HG02852 (cell line): Measurements from ENCODE around the gene TMEM147.
"Not testable (repeated sequence)": the region's sequence is repeated elsewhere in the genome, so short reads cannot be mapped to it uniquely, and the experiment has no call there.

Experiments used
- ATAC-seq: cut with Tn5 transposase; IDR thresholded peaks from one replicate; pipeline ENCODE4 v1.9.1; 2021; ENCODE audit warnings: mild to moderate bottlenecking, moderate library complexity; ENCODE audit not compliant: unreplicated experiment

TMEM147 gene

DNA sequence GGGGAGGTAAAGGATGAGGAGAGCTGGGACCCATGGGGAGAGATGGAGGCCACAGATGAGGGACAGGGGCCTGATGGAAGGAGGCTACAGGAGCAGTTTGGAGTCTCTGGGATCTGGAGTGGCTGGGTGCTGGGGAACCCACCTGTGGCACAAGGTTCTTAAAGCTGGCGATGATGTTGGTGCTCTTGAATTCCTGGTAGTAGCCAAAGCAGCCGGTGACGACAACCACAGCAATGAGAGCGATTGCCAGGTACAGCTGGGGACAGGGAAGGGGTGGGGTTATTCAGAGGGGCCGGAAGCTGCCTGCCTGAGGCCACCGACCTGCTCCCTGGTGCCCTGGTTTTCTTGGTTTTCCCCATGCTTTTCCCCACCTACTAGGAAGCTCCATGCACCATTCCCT is 15.3 kb downstream of the TMEM147 start:
- ATAC-seq: no peak

- ATAC-seq: no peak
Measured at GRCh38 chr19:35561436-35561835, 16.0 kb downstream of the TMEM147 start.

- no peak for ATAC-seq
Measured at GRCh38 chr19:35562336-35562735, 16.9 kb downstream of the TMEM147 start.

DNA sequence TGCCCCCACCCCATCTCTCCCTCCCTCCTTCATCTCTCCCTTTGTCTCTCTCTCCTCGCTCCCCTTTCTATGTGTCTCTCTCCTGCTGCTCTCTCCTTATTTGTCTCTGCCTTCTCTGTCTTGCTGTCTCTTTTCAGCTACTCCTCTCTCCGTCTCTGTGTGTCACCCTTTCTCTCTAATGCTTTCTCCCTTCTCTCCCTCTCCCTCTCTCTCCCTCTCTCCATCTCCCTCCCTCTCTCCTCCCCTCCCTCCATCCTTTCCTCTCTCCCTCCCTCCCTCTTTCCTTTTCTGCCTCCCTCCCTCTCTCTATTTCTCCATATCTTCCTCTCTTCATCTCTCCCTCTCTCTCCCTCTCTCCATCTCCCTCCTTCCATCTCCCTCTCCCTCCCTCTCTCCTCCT is 17.4 kb downstream of the TMEM147 start:
- ATAC-seq: no peak

DNA sequence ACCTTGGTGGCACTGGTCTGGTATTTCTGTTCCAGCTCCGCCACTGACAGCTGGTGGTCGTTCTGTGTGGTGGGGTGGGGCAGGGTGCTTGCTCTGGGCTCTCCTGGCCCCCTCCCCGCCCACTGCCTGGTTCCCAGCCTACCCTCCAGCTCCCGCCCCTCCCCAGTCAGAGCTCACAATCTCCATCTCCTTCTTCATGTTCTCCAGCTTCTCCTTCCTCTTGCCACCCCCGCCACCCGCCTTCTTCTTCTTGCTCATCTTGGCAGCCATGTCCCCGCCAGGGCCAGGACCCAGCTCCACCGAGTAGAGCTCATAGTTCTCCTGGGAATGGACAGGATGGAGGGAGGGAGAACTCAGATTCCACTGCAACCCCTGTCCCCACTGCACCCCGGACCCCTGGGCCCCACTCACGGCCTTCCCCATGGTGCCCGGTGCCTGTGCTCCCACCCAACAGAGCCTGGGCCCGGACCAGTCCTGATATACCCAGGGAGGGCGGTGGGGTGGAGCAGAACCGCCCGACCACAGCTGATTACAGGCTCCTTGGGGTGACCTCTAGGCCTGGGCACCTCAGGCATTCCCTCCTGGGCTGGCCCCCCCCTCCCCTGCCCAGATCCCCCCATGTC is 17.9 kb downstream of the TMEM147 start, which contains the start of gene ATP4A:
Gene ATP4A, minus strand, starts transcription at position 452 of the 623 bp plus-strand sequence. Its CDS starts 29 bp downstream, at position 423.
- no peak for ATAC-seq

DNA sequence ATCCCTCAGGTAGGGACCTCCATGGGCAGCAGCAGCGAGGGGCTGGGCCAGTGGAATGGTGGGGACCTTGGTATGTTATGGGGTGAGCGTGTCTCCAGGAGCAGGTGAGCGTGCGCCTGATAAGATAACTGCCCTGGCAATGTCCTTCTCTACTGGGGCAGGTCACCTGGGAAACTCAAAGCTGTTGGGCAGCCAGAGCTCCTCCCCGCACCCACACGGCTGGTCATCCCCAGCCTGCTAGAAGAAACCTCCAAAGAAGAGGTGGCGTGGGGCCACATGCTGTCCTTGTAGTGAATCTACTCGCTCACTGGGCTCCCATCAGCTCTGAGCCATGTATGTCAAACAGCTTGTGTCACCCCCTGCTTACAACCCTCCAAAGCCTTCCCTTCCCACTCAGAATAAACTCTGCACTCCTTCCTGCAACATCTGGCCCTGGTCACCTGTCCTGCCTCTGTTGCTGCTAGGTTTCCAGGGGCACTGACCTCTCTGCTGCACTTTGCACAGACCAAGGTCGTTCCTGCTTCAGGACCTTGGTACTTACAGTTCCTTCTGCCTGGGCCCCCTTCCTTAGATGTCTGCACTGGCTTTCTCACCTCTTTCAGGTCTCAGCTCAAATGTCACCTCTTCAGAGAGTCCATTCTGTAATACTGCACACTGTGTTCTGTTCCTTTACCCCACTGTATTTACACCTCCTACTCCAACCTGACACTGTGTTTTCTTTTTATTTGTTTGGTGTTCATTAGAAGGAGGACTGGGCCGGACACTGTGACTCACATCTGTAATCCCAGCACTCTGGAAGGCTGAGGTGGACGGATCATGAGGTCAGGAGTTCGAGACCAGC is 19.8 kb downstream of the TMEM147 start:
- no peak for ATAC-seq

DNA sequence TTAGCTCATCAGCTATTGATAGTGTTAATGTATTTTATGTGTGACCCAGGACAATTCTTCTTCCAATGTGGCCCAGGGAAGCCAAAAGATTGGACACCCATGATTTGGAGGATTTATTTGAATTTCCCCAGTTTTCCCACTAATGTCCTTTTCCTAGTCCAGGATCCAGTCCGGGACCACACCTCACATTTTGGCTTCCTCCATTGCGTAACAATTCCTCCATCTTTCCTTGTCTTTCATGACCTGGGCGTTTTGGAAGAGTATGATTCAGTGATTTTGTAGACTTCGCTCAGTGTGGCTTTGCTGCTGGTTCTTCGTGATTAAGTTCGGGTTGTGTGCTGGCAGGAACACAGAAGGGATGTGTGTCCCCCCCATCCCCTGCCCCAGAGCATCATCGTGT is 21.3 kb downstream of the TMEM147 start:
- ATAC-seq: no peak

- no peak for ATAC-seq
Measured at GRCh38 chr19:35569281-35569781, 23.9 kb downstream of the TMEM147 start.

DNA sequence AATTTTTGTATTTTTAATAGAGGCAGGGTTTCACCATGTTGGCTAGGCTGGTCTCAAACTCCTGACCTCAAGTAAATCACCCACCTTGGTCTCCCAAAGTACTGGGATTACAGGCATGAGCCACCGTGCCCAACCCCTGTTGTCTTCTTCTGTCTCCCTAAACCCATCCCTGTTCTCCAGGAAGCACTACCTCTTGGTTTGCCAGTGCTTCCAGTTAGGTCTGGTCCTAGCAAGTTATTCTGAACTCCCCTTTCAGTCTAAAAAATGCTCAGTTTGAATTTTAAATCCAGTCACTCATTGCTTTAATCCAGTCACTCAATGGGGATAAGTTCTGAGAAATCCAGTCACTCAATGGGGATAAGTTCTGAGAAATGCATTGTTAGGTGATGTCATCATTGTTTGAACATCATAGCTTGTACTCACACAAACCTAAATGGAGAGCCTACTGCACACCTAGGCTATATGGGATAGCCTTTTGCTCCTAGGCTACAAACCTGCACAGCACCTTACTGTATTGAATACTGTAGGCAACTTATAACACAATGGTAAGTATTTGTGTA is 26.1 kb downstream of the TMEM147 start:
- no peak for ATAC-seq

GRCh38 chr19:35577918-35578317 is 32.5 kb downstream of the TMEM147 start:
- no peak for ATAC-seq

- no peak for ATAC-seq
Measured at GRCh38 chr19:35578707-35579106, 33.3 kb downstream of the TMEM147 start.

DNA sequence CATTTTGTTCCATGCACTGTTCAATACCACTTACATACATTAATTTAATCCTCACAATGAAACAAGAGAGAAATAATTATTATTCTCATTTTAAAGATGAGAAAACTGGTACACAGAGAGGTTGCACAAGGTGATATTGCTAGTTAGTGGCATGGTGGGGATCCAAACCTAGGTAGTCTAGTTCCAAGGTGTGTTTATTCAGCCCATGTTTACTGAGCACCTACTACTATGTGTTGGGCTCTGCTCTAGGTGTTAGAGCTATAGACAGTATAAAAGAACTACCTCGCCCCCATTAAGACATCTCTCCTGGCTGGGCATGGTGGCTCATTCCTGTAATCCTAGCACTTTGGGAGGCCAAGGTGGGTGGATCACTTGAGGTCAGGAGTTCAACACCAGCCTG is 37.3 kb downstream of the TMEM147 start:
- no peak for ATAC-seq

- no peak for ATAC-seq
Measured at GRCh38 chr19:35585848-35586247, 40.4 kb downstream of the TMEM147 start, which contains the start of gene PMIS2. TSS of gene PMIS2 (plus strand) at chr19:35586173. CDS start at chr19:35586260, 87 bp downstream.

DNA sequence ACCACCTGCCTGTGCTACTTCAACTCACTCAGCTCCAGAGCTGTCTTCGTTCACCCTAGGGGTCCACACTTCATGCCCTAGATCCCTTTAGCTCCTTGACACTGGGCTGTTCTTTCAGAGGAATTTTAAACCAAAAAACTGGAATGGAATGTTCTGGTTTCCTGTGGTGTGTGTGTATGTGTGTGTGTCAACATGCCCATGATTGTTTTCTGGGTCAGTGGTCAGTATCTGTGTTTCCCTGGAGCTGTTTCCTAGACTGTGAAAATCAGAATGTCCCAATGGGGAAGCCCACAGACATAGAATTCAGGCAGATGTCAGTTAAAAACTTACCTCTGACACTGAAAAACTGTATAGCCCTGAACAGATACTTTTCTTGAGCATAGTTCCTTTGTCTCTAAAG is 41.9 kb downstream of the TMEM147 start:
- no peak for ATAC-seq

DNA sequence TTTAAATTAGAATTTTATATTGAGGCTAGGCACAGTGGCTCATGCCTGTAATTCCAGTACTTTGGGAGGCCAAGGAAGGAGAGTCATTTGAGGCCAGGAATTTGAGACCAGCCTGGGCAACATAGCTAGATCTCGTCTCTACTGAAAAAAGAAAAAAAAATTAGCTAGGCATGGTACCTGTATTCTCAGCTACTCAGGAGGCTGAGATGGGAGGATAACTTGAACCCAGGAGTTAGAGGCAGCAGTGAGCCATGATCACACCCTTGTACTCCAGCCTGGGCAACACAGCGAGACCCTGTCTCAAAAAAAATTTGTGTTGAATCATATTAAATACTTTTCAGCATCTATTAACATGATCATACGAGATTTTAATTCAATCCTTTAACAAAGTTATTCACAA is 45.4 kb downstream of the TMEM147 start:
- no peak for ATAC-seq

GRCh38 chr19:35592226-35592625 is 46.8 kb downstream of the TMEM147 start:
- no peak for ATAC-seq

DNA sequence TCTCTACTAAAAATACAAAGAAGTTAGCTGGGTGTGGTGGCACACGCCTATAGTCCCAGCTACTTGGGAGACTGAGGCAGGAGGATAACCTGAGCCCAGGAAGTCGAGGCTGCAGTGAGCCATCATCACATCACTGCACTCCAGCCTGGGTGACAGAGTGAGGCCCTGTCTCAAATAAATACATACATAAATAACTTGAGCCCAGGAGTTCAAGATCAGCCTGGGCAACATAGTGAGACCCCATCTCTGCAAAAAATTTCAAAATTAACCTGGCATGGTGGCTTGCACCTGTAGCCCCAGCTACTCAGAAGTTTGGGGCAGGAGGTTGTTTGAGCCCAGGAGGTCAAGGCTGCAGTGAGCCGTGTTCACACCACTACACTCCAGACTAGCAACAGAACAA is 49.6 kb downstream of the TMEM147 start:
- ATAC-seq: not testable (repeated sequence)

- ATAC-seq: no peak
Measured at GRCh38 chr19:35595928-35596327, 50.5 kb downstream of the TMEM147 start.

DNA sequence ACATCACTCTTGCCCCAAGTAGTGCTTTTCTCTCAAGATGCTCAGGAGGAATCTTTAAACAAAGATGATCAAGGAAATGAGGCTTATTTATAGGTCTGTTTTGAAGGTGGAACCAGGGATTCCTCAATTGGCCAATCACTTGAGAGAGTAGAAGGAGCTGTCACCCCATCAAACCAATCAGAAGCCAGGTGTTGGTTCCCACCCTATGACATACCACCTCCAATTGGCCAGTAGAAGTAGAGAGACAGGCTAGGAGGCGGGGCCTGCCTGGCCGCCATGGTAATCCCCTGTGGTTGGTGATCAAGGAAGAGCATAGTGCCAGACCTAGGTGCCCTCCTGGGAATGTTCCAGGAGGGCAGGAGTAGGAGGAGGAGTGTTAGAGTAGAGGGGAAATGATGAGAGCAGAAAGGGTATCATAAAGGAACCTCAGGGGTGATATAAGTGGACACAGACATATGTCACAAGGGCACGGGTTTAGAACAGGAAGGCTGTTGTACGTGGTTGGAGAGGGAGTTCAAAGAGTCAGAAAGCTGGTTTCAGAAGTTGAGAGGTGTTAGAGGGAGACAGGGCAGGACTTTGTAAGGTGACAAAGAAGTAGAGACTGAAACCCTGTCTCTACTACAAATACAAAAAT is 51.1 kb downstream of the TMEM147 start:
- no peak for ATAC-seq
